ENCODE results near the gene UPK3A. TPM values are rescaled to one million over a fixed set of nuclear protein-coding genes. Genes with fewer than 3 reads are reported as not detected.
A peak's percentile ranks its signal among the peaks of the same experiment; 100 is the strongest.
"Not testable (repeated sequence)": the region's sequence is repeated elsewhere in the genome, so short reads cannot be mapped to it uniquely, and the experiment has no call there.

UPK3A gene
- total RNA-seq, 3 donors from 2014 or later, result not detected

DNA sequence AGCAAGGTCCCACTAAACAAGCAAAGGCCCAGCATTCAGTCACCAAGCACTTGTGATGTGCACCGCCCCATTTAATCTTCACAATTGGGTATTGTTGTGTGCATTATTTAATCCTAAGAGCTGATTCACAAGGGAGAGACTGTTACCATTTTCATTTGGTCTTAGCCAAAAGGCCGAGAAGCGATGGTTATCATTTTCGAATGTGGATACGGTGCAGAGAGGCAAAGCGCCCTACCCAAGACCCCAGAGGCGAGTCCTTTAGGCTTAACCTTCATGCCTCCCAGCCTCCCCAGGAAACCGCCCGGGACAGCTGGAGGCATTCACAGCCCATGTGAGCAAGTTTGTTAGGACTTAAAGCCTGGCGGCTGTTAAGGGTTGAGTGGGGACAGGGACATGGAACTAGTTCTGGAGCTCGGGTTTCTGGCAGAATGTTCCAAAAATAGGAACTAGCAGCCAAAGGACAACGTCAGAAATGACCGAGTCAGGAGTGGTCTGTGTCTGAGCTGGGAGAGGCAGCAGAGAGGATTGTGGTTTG lies 13.0 kb upstream of the UPK3A start:
- intact Hi-C loops (cut with DNase I; ENCODE audit: low total_unique reads), result no loop called here
- H3K36me3 ChIP-seq, result no peaks in the 10 kb centered on the region
- H3K9me3 ChIP-seq, result no peaks in the 10 kb centered on the region
- peaks cover 0 to 7% of the 10 kb centered on the region in 2 donors for H3K4me1 ChIP-seq
- no peaks in the 10 kb centered on the region for H3K27me3 ChIP-seq
- DNase-seq (ENCODE audit: low spot score in 2 of 2), result peak in 1 of 2 donors; percentile 23
- TF ChIP-seq POLR2A (IDR thresholded peaks at IDR 0.05) (no peak), POLR2AphosphoS5 (IDR thresholded peaks at IDR 0.05) (peak in 1 of 3 donors; percentile 49)
- TF ChIP-seq, protein P1, sequence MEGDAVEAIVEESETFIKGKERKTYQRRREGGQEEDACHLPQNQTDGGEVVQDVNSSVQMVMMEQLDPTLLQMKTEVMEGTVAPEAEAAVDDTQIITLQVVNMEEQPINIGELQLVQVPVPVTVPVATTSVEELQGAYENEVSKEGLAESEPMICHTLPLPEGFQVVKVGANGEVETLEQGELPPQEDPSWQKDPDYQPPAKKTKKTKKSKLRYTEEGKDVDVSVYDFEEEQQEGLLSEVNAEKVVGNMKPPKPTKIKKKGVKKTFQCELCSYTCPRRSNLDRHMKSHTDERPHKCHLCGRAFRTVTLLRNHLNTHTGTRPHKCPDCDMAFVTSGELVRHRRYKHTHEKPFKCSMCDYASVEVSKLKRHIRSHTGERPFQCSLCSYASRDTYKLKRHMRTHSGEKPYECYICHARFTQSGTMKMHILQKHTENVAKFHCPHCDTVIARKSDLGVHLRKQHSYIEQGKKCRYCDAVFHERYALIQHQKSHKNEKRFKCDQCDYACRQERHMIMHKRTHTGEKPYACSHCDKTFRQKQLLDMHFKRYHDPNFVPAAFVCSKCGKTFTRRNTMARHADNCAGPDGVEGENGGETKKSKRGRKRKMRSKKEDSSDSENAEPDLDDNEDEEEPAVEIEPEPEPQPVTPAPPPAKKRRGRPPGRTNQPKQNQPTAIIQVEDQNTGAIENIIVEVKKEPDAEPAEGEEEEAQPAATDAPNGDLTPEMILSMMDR (IDR thresholded peaks at IDR 0.05), result no peak
- peak overlapping the region; percentile 6 to 89 for H3K27ac ChIP-seq
- H3K4me3 ChIP-seq, result no peak overlapping the region

GRCh38 chr22:45272498-45272897 lies 12.3 kb upstream of the UPK3A start:
- Histone ChIP-seq H3K27ac (peak overlapping the region; percentile 6 to 89), H3K9me3 (no peaks in the 10 kb centered on the region), H3K4me3 (no peak overlapping the region), H3K27me3 (no peaks in the 10 kb centered on the region), H3K36me3 (no peaks in the 10 kb centered on the region), H3K4me1 (peaks cover 0 to 7% of the 10 kb centered on the region in 2 donors)
- no peak for DNase-seq (ENCODE audit: low spot score in 2 of 2)
- intact Hi-C loops (cut with DNase I; ENCODE audit: low total_unique reads), result no loop called here
- no peak for TF ChIP-seq POLR2AphosphoS5 (IDR thresholded peaks at IDR 0.05)
- TF ChIP-seq POLR2A (IDR thresholded peaks at IDR 0.05), result no peak
- TF ChIP-seq, protein P1 (IDR thresholded peaks at IDR 0.05), result no peak

DNA sequence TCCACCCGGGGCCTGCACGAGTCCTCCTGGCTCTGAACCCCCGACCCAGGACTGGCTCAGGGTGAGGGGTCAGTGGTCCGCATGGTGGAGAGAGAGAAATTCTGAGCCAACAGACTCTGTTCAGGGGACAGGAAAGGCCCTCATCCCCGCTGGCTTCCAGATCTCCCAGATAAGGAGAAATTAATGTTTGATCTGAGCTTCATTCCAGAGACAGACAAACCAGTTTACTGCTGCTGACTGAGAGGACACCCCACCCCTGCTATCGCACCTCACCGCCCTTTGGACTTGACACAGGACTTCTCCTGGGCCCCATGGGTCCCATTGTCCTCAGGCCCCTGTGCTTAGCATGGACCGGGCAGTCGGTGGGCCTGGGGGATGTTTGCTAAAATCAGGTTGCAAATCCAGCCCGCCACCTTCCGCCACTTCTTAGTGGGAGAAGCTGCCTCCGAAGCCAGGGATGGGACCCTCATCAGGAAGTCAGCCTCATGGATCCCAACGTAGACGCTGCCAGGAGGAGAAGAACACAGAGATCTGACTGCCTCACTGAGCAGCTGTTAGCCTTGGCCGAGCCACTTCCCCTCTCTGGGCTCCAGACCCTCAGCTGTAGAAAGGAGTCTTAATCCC lies 11.2 kb upstream of the UPK3A start:
- Histone ChIP-seq H3K9me3 (no peaks in the 10 kb centered on the region), H3K4me3 (no peak overlapping the region), H3K36me3 (no peaks in the 10 kb centered on the region), H3K27me3 (no peaks in the 10 kb centered on the region), H3K4me1 (peaks cover 0 to 7% of the 10 kb centered on the region in 2 donors), H3K27ac (no peak overlapping the region)
- intact Hi-C loops (cut with DNase I; ENCODE audit: low total_unique reads), result no loop called here
- TF ChIP-seq POLR2A (IDR thresholded peaks at IDR 0.05) (no peak), POLR2AphosphoS5 (IDR thresholded peaks at IDR 0.05) (no peak)
- TF ChIP-seq, protein P1 (IDR thresholded peaks at IDR 0.05), result no peak
- DNase-seq (ENCODE audit: low spot score in 2 of 2), result no peak

DNA sequence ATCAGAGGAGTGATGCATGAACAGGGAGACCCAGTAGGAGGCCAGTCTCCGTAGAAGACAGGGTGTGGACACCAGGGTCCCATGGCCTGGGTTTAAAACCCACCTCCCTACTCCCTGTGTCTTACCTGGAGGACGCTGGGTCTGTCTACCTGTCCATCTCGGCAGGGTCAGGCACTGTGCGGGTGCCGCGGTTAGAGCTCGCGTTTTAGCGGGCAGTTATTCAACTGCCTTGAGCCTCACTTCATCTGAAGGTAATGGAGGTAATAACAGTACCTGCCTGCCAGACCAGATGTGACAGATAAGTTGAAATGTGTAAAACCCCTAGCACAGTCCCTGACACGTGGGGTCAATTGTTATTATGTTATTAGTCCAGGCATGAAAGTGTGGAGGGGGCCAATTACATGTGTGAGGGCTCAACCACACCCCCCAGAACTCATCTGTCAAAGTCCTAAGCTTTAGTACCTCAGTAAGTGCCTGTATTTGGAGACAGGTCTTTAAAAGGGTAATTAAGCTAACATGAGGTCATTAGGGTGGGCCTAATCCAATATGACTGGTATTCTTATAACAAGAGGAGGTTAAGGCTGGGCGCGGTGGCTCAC lies 8.1 kb upstream of the UPK3A start:
- TF ChIP-seq POLR2AphosphoS5 (IDR thresholded peaks at IDR 0.05) (no peak), POLR2A (IDR thresholded peaks at IDR 0.05) (no peak)
- TF ChIP-seq, protein P1 (IDR thresholded peaks at IDR 0.05), result no peak
- H3K4me3 ChIP-seq, result no peak overlapping the region
- H3K4me1 ChIP-seq, result no peaks in the 10 kb centered on the region
- intact Hi-C loops (cut with DNase I; ENCODE audit: low total_unique reads), result no loop called here
- H3K36me3 ChIP-seq, result no peaks in the 10 kb centered on the region
- no peaks in the 10 kb centered on the region for H3K27me3 ChIP-seq
- H3K9me3 ChIP-seq, result no peaks in the 10 kb centered on the region
- H3K27ac ChIP-seq, result no peak overlapping the region
- no peak for DNase-seq (ENCODE audit: low spot score in 2 of 2)

GRCh38 chr22:45277720-45278119 lies 7.0 kb upstream of the UPK3A start:
- H3K36me3 ChIP-seq; H3K4me1 ChIP-seq; H3K4me3 ChIP-seq; DNase-seq (ENCODE audit: low spot score in 2 of 2); intact Hi-C loops (cut with DNase I; ENCODE audit: low total_unique reads); H3K27ac ChIP-seq; H3K27me3 ChIP-seq; H3K9me3 ChIP-seq: not testable (repeated sequence)

Data from breast epithelium (tissue), 4 donors.